Activated CD4-positive, alpha-beta T cell treated with anti-CD3 and anti-CD28 coated beads, Interleukin-2, amount 50 U/mL, for 16 hours (primary cell): Measurements from ENCODE around the gene SPECC1.
A peak's percentile ranks its signal among the peaks of the same experiment; 100 is the strongest.
"Not testable (repeated sequence)": the region's sequence is repeated elsewhere in the genome, so short reads cannot be mapped to it uniquely, and the experiment has no call there.

Source experiments
- DNase-seq: peaks from one replicate; pipeline ENCODE4 v3.0.0-alpha.2; 2020

The SPECC1 gene

DNA sequence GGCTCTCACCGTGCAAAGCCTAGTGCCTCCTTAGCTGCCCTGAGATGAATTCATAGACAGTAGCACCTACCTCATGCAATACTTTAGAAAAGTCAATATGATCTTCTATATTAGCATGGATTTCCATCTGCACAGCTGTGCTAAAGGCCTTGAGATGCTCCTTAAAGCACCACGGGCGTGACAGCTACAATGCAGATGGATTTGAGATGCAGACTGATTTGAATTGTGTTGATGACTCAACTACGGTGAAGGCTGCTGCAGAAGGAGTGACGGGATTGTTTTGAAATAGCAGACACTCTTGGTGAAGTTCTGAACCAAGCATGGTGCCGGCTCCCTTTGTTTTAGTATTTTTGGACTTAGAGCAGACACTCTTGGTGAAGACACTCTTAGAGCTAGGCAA is 88.2 kb downstream of the SPECC1 start:
- no peak for DNase-seq

GRCh38 chr17:20098314-20098713 is 89.2 kb downstream of the SPECC1 start:
- no peak for DNase-seq

GRCh38 chr17:20100806-20101205 is 91.6 kb downstream of the SPECC1 start:
- DNase-seq = not testable (repeated sequence)

- DNase-seq = no peak
Observed at GRCh38 chr17:20103454-20104446, 94.6 kb downstream of the SPECC1 start.

GRCh38 chr17:20105539-20106280 is 96.6 kb downstream of the SPECC1 start:
- DNase-seq = no peak

DNA sequence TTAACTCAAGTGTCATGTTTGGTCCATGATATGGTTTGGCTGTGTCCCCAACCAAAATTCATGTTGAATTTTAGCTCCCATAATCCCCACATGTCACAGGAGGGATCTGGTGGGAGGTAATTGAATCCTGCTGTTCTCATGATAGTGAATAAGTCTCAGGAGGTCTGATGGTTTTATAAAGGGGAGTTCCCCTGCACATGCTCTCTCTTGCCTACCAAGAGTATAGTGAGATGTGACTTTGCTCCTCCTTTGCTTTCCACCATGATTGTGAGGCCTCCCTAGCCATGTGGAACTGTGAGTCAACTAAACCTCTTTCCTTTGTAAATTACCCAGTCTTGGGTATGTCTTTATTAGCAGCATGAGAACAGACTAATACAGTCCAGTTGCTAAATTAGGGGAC is 97.3 kb downstream of the SPECC1 start:
- not testable (repeated sequence) for DNase-seq

DNA sequence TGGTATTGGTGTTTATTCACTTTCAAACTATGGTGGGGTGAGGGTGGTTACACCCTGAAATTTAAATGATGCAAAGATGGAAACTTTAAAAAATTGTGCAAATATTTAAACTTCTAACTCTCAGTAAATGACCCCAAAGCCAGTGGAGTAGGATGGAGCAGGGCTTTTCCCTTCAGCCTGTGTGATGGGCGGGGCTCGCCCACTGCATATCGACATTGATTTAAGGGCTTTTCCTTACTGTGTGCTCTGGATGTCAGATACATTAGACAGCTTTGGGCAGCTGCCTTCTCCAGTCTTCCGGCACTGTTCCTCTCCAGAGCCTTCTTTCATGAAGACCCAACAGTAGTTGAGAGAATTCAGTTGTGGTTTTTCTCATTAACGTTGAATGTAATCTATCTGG is 99.9 kb downstream of the SPECC1 start:
- no peak for DNase-seq

- no peak for DNase-seq
Observed at GRCh38 chr17:20111538-20111937, 102.4 kb downstream of the SPECC1 start.

- no peak for DNase-seq
Observed at GRCh38 chr17:20114466-20114865, 105.3 kb downstream of the SPECC1 start.

- peak; percentile 61 for DNase-seq
Observed at GRCh38 chr17:20116683-20117309, 107.6 kb downstream of the SPECC1 start.

GRCh38 chr17:20118280-20118679 is 109.1 kb downstream of the SPECC1 start:
- DNase-seq = no peak

DNA sequence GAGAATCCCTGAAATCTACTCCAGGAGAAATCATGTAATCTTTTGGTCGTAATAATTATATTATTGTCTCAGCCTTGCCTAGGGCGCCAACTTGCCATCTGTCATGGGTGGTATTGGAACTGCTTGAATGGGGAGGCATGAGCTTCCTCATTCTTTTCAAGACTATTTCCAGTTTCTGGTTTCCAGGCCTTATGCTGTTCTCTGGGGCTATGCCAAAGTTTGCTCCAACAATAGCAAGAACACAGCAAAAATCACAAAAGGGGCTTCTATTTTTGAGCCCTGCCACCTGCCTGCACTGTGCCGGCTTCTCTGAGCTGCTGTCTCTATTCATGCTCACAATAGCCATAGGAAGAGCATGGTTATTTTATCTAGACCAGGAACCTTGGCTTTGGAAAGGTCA is 111.7 kb downstream of the SPECC1 start:
- no peak for DNase-seq

DNA sequence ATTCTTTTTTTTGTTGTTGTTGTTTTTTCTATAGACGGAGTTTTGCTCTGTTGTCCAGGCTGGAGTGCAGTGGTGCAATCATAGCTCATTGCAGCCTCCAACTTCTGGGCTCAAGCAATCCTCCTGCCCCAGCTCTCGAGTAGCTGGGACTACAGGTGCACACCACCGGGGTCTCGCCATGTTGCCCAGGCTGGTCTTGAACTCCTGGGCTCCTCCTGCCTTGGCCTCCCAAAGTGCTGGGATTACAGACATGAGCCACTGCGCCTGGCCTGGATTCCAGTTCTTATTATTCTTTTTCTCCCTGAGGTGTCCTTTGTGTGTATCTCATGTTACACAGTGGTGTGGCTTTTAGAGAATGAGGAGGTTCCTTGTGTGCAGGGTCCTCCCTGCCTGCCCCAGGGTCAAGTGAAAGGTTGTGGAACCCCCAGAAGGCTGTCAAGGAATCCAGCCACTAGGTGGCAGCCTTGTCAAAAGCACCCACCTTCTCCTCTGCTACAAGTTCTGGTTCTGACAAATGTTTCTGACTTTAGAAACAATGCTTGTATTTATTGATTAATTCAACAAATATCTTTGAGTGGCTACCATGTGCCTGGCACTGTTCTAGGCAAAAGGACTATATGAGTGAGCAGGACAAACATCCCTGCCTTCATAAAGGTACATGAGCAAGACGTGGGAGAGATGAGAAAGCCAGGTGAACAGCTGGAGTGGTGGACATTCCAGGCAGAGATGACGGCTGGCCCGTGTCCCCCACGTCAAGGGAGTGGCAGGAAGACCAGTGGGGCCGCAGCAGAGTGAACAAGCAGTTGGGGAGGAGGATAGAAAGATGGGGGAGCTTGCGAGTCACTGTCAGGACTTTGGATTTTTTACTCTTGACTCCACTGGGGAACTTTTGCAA is 112.4 kb downstream of the SPECC1 start:
- DNase-seq = peak; percentile 63

DNA sequence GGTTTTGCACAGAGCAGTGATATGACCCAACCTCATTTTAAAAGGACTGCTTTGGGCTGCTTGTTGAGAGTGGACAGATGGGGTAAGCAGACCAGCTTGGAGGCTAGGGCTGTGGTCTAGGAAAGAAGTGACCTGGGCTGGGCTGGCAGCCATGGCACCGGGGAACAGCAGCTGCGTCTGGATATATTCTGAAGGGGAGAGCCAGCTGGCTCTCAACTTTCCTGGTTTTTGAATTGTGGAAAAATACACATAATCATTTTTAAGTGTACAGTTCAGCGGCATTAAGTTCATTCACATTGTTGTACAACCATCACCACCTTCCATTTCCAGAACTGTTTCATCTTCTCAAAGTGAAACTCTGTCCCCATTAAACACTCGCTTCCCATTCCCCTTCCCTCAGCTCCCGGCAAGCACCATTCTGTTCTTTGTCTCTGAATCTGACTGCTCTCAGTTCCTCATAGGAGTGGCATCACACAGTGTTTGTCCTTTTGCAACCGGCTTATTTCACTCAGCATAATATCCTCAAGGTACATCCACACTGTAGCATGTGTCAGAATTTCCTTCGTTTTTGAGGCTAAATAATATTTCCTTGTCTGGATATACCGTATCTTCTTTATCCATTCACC is 113.2 kb downstream of the SPECC1 start:
- no peak for DNase-seq

GRCh38 chr17:20123209-20123608 is 114.0 kb downstream of the SPECC1 start:
- DNase-seq = no peak

DNA sequence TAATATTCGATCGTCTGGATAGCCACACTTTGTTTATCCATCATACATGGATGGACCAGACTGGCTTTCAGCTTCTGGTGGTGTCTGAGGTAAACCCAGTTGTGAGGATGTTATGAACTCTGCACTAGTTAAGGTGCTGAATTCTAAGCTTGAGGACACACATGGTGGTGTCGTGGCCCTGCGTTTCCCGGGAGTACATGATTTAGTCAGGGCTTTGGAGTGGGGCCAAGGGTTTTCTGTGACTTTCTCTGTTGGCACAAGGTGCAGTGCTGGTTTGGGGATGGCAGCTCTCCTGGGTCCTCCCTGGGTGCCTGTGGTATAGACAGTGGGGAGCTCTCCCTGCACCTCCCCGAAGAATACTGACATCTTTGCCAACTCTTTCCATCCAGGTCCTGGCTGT is 116.6 kb downstream of the SPECC1 start:
- DNase-seq = no peak

DNA sequence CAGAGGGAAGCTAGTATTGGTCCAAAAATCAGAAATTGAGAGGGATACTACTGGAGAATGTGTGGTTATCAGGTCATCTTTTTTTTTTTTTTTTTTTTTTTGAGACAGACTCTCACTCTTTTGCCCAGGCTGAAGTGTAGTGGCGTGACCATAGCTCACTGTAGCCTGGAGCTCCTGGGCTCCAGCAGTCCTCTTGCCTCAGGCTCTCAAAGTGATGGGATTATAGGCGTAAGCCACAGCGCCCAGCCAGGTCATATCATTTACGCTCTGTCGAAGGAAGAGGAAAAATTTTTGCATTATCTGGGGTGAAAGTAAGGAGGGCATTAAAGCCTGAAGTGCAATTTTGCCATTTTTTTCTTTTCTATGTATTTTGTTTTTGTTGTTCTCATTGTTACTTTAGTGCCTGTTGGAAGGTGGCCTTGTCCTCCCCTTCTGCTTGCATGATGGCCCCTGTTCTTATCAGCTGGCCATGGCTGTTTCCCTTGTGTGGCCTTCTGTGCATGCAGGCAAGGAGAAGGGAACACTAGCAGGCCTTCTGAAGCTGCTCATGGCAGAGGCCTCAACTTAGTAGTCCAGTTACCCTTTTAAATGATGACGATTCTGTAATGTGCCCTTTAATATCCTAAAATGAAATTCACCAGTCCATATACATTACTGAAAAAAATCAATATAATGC is 118.3 kb downstream of the SPECC1 start:
- DNase-seq = no peak

DNA sequence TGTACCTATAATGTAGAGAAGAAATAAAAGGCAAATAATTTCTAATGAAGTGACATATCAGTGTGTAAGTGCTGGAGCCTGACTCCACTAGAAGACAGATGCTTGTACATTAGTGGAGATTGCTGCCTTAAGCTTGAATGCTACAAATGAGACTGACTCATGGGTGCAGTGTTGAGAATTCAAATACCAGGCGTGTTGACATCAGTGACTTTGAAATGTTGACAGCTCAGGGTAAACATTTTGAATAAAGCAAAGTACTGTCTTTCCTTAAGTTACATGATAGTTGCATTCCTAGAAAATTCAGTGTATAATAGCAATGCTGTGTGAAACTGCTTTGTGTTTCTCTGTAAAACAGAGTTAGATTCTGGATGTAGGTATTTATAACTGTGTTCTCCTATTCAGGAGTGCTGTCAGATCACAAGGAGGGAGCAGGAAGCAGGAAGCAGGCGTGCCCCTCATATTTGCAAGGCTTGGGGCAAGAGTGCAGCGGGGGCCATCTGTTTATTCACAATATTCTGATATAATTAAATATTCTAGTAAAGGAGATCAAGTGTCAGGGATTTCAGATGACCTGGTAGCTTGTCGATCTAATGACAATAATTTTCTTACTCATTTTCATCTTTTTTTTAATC is 119.0 kb downstream of the SPECC1 start:
- DNase-seq = no peak

DNA sequence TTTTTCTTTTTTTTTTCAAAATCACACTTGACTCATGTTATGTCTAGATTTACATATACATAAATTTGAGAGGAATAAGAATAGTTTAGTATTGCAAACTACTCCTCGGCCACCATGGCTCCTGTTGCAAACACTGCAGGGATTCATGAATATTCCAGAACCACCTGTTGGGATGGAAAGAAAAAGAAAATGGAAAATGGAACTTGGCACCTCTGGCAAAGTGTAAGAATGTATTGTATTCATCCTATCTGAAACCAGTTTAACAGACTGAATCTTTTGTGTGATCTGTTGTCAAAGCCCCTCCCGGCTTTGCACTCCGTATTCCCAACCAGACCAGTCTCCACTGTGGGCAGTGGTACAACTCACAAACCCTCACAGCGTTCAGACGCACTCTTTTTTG is 124.4 kb downstream of the SPECC1 start:
- DNase-seq = no peak

DNA sequence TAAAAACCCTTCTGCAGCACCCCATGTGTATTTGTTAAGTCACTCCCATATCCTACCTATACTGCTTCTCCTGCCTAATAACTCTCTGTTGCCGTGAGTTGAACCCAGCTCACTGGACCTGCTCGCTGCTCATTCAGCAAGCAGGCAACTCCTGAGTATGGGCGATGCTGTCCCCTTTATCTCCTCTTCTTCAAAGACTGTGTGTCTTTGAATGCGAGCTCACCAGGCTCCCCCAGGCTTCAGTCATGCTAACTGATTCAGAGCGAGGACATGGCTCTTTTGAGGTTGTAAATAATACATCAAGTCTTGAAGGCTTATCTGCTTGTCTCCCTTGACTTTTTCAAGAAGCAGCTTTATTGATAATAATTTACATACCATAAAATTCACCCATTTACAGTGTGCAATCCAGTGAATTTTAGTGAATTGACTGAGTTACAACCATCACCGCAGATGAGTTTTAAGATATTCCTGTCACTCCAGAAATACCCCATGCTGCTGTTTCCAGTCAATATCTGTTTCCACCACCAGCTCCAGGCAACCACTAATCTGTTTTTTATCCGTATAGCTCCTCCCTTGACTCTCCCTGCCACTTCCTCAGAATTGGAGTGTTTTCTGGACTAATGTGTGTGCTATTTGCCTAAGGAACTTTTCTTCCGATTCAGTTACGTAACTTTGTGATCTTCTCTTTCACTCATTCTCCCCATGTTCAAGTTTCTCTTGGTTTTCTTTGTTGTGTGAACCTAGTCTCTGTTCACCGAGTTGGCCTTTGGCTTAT is 132.2 kb downstream of the SPECC1 start:
- DNase-seq = no peak
